ENCODE measurements around the gene TFB1M. TPM values are rescaled to one million over a fixed set of nuclear protein-coding genes. Genes with fewer than 3 reads are reported as not detected.
"Not testable (repeated sequence)": the region's sequence is repeated elsewhere in the genome, so short reads cannot be mapped to it uniquely, and the experiment has no call there.

The TFB1M gene
- total and polyA plus RNA-seq, 9 donors: 6.7 to 18.5 (median 14.6) TPM

DNA sequence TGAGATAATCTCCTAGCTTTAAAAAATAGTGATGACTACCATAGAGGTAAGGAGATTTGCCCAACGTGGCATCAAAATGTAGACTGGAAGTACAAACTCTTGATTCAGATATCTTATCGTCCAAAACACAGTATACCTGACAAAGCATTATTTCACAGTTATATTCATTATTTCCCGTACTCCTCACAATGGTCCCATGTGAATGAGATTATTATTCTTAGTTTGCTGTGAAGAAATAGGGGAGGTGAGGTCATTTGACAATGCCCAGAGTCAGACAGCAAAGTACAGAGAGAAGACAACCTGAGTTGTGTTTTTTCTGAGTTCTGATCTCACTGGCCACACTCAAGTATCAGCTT, 1.2 kb upstream of the TFB1M start:
- WGBS, 3 donors: 12 to 30% (median 23%) methylated on average over 3 of the region's 3 CpGs
- Histone ChIP-seq H3K4me3 (peak overlapping the region; percentile 82), H3K4me1 (ENCODE audit: insufficient read depth) (no peaks in the 10 kb centered on the region), H3K36me3 (no peaks in the 10 kb centered on the region), H3K27me3 (no peaks in the 10 kb centered on the region), H3K9me3 (no peaks in the 10 kb centered on the region), H3K27ac (no peak overlapping the region)
- no peak for DNase-seq
- TF ChIP-seq EP300 (IDR thresholded peaks at IDR 0.05): no peak
- intact Hi-C loops (cut with DNase I): no loop called here

DNA sequence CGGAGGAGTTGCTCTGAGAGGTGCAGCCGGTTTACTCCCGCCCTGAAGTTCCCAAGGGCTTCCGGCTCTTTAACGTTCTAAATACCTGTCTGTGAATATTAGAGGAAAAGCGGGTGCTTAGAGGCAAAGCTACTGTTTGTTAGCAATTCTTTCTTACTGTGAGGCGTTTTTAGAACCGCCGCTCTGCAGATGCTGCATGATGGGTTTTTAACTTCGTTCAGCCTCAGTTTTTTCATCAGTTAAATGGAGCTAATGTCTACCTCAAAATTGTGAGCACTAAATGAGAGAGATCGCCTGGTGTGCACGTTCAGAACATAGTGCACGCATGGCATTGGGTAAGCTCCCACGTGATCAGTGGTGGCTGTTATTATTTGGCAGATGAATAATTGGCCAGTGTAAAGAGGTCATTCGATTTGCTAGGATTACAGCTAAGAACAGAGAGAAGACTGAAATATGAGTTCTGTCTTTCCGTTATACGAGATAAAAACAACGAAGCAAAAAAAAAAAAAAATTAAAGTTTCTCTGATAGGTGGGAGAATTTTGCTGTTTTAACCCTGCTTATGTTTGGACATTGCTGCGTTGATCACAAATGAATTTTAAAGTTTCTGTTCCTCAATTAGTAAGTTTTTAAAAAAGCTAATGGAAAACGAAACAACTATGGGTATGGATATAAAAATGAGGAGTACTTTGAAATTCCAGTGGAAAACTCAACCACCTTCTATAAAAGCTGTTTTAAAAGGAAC, 660 bp upstream of the TFB1M start:
- intact Hi-C loops (cut with DNase I): no loop called here
- no peaks in the 10 kb centered on the region for H3K4me1 ChIP-seq (ENCODE audit: insufficient read depth)
- H3K9me3 ChIP-seq: no peaks in the 10 kb centered on the region
- H3K27me3 ChIP-seq: no peaks in the 10 kb centered on the region
- DNase-seq: peak in 3 of 5 donors; percentile 28 to 57 (median 33)
- TF ChIP-seq, protein P1, sequence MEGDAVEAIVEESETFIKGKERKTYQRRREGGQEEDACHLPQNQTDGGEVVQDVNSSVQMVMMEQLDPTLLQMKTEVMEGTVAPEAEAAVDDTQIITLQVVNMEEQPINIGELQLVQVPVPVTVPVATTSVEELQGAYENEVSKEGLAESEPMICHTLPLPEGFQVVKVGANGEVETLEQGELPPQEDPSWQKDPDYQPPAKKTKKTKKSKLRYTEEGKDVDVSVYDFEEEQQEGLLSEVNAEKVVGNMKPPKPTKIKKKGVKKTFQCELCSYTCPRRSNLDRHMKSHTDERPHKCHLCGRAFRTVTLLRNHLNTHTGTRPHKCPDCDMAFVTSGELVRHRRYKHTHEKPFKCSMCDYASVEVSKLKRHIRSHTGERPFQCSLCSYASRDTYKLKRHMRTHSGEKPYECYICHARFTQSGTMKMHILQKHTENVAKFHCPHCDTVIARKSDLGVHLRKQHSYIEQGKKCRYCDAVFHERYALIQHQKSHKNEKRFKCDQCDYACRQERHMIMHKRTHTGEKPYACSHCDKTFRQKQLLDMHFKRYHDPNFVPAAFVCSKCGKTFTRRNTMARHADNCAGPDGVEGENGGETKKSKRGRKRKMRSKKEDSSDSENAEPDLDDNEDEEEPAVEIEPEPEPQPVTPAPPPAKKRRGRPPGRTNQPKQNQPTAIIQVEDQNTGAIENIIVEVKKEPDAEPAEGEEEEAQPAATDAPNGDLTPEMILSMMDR (IDR thresholded peaks at IDR 0.05): no peak
- TF ChIP-seq POLR2A (IDR thresholded peaks at IDR 0.05): no peak
- WGBS, 3 donors: 0 to 1% (median 0%) methylated on average over 20 of the region's 20 CpGs
- H3K27ac ChIP-seq: peak overlapping the region in 1 of 2 donors; percentile 68
- H3K36me3 ChIP-seq: no peaks in the 10 kb centered on the region
- H3K4me3 ChIP-seq: peak overlapping the region; percentile 82

DNA sequence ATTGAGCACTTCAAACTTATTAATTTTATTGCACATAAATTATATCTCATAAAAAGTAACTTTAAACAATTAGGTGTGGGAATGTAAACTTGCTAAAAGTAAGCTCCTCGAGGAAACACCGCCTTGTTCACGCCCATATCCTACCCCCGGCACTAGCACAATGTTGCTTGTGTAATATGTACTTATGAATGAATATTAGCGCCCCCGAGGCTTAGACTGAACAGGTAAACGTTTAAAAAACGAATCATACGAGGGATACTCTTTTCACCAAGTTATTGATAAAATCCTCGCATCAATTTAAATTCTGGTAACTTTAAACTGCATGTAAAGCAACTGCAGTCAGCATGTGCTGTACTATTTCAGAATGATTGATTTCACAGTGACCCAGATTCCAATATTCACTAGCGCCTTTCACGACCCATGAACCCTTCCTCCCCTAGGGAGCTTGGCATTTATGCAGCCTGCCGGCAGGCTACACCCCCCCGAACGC, 637 bp downstream of the TFB1M start:
- peak overlapping the region; percentile 82 for H3K4me3 ChIP-seq
- 1 to 2% (median 2%) methylated on average over 15 of the region's 15 CpGs for WGBS, 3 donors
- H3K36me3 ChIP-seq: no peaks in the 10 kb centered on the region
- no peak for DNase-seq
- peak overlapping the region in 1 of 2 donors; percentile 68 for H3K27ac ChIP-seq
- H3K9me3 ChIP-seq: no peaks in the 10 kb centered on the region
- no peaks in the 10 kb centered on the region for H3K27me3 ChIP-seq
- no peaks in the 10 kb centered on the region for H3K4me1 ChIP-seq (ENCODE audit: insufficient read depth)
- intact Hi-C loops (cut with DNase I): no loop called here
- TF ChIP-seq EP300 (IDR thresholded peaks at IDR 0.05) (no peak), POLR2A (IDR thresholded peaks at IDR 0.05) (no peak)
- TF ChIP-seq, protein P1 (IDR thresholded peaks at IDR 0.05): no peak

DNA sequence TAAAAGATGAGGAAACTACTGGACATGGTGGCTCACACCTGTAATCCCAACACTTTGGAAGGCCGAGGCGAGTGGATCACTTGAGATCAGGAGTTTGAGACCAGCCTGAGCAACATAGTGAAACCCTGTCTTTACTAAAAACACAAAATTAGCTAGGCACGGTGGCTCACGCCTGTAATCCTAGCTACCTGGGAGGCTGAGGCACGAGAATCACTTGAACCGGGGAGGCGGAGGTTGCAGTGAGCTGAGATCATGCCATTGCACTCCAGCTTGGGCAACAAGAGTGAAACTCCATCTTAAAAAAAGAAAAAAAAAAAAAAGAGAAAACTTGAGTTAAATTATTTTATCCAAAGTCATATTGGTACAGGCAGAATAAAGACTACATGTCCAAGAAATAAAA, 1.3 kb downstream of the TFB1M start:
- intact Hi-C loops (cut with DNase I); H3K9me3 ChIP-seq; H3K4me3 ChIP-seq; H3K4me1 ChIP-seq (ENCODE audit: insufficient read depth); H3K36me3 ChIP-seq; DNase-seq; H3K27ac ChIP-seq; H3K27me3 ChIP-seq: not testable (repeated sequence)
- 93 to 95% (median 94%) methylated on average over 7 of the region's 7 CpGs for whole genome bisulfite sequencing, 3 donors

DNA sequence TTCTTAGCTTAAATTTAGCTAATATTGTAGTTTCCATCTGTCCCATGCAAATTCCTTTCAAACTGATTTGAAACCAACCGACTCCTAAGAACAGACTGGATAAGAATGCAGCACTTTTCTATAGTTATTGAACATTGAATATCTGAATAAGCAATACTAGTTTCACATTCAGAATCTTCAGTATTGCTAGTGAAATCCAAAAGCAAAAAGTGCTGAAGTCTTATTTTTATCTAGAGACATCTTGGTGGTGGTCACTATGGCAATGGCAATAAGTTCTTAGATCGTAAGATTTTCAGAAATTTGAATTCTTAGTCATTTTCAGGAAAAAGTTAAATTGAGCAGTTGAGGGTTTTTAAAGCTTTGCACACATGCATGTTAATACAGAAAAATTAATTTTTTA, 2.7 kb downstream of the TFB1M start:
- TF ChIP-seq, protein P1 (IDR thresholded peaks at IDR 0.05): no peak
- TF ChIP-seq POLR2A (IDR thresholded peaks at IDR 0.05): no peak
- TF ChIP-seq EP300 (IDR thresholded peaks at IDR 0.05): no peak
- no peaks in the 10 kb centered on the region for H3K9me3 ChIP-seq
- DNase-seq: no peak
- H3K36me3 ChIP-seq: no peaks in the 10 kb centered on the region
- intact Hi-C loops (cut with DNase I): no loop called here
- no peaks in the 10 kb centered on the region for H3K4me1 ChIP-seq (ENCODE audit: insufficient read depth)
- H3K27me3 ChIP-seq: no peaks in the 10 kb centered on the region
- H3K4me3 ChIP-seq: no peak overlapping the region
- H3K27ac ChIP-seq: no peak overlapping the region
- WGBS, 3 donors: 93 to 96% (median 94%) methylated on average over 2 of the region's 2 CpGs

All from ovary (tissue), 9 donors.